Neuronal stem cell (in vitro differentiated cells): ENCODE measurements around the gene PTPRT.

Source experiments
- DNase-seq: peaks from one replicate; pipeline ENCODE4 v3.0.0-alpha.2; 2013; ENCODE audit warnings: low spot score
- H2AFZ ChIP-seq: one replicate; pipeline ENCODE4 v1.6.1; 2013; ENCODE audit warnings: mild to moderate bottlenecking, low read length, inconsistent platforms
- H2AK5ac ChIP-seq: 2 replicates; pipeline ENCODE4 v1.6.1; 2013; ENCODE audit warnings: low read depth, mild to moderate bottlenecking, inconsistent platforms, low read length, moderate library complexity, mixed read lengths
- H2BK120ac ChIP-seq: 2 replicates; pipeline ENCODE4 v1.6.1; 2013; ENCODE audit warnings: low read depth, mild to moderate bottlenecking, inconsistent platforms, low read length, moderate library complexity, mixed read lengths
- H2BK12ac ChIP-seq: one replicate; pipeline ENCODE4 v1.6.1; 2013; ENCODE audit warnings: low read length, inconsistent platforms
- H2BK15ac ChIP-seq: 2 replicates; pipeline ENCODE4 v1.6.1; 2013; ENCODE audit warnings: mild to moderate bottlenecking, low read length, inconsistent platforms, mixed read lengths
- H2BK5ac ChIP-seq: one replicate; pipeline ENCODE4 v1.6.1; 2013; ENCODE audit warnings: inconsistent platforms, mild to moderate bottlenecking, low read length, moderate library complexity
- H3K14ac ChIP-seq: one replicate; pipeline ENCODE4 v1.6.1; 2013; ENCODE audit warnings: low read length, inconsistent platforms
- H3K18ac ChIP-seq: 2 replicates; pipeline ENCODE4 v1.6.1; 2013; ENCODE audit warnings: low read length, inconsistent platforms
- H3K23ac ChIP-seq: 2 replicates; pipeline ENCODE4 v1.6.1; 2013; ENCODE audit warnings: low read depth, mild to moderate bottlenecking, mixed read lengths, low read length, inconsistent platforms; ENCODE audit not compliant: poor library complexity
- H3K27ac ChIP-seq: replicated peaks from 3 replicates; pipeline ENCODE4 v1.5.1; 2013; ENCODE audit warnings: low read length, inconsistent platforms
- H3K27me3 ChIP-seq, 3 experiments: 2 replicates each; pipeline ENCODE4 v1.6.1; 2013; ENCODE audit warnings: low read length in 3 of 3, mild to moderate bottlenecking in 2 of 3, inconsistent platforms in 1 of 3, low read depth in 1 of 3, mixed read lengths in 1 of 3, moderate library complexity in 1 of 3; ENCODE audit not compliant: control insufficient read depth in 3 of 3, insufficient read depth in 3 of 3
- H3K36me3 ChIP-seq, 2 donors: replicated peaks in 1 of 2; 2 replicates each; pipeline ENCODE4 v1.6.1; 2013; ENCODE audit warnings: low read length in 2 of 2; ENCODE audit not compliant: control insufficient read depth in 2 of 2, insufficient read depth in 2 of 2
- H3K4ac ChIP-seq: 2 replicates; pipeline ENCODE4 v1.6.1; 2013; ENCODE audit warnings: inconsistent platforms, mild to moderate bottlenecking, low read length, moderate library complexity
- H3K4me1 ChIP-seq, 2 donors: 1 replicate in 1 of 2; 2 replicates in 1 of 2; pipeline ENCODE4 v1.6.1; 2013; ENCODE audit warnings: low read length in 2 of 2, low read depth in 1 of 2; ENCODE audit not compliant: control insufficient read depth in 2 of 2, insufficient read depth in 1 of 2
- H3K4me2 ChIP-seq: one replicate; pipeline ENCODE4 v1.6.1; 2013; ENCODE audit warnings: mild to moderate bottlenecking, low read length, inconsistent platforms; ENCODE audit not compliant: insufficient read depth, poor library complexity, severe bottlenecking
- H3K4me3 ChIP-seq, 2 donors: 2 replicates each; pipeline ENCODE4 v1.5.1; 2013; ENCODE audit warnings: low read length in 2 of 2, mild to moderate bottlenecking in 2 of 2, inconsistent platforms in 1 of 2, moderate library complexity in 1 of 2
- H3K79me1 ChIP-seq: one replicate; pipeline ENCODE4 v1.6.1; 2013; ENCODE audit warnings: low read depth, mild to moderate bottlenecking, inconsistent platforms, low read length, moderate library complexity
- H3K9ac ChIP-seq: one replicate; pipeline ENCODE4 v1.6.1; 2013; ENCODE audit warnings: mild to moderate bottlenecking, low read depth, low read length, inconsistent platforms; ENCODE audit not compliant: poor library complexity
- H3K9me3 ChIP-seq, 2 donors: replicated peaks in 1 of 2; 2 replicates each; pipeline versions ENCODE3 to v1.6.1; 2013; ENCODE audit warnings: low read length in 2 of 2, mild to moderate bottlenecking in 2 of 2, inconsistent platforms in 1 of 2, low read depth in 1 of 2, mixed read lengths in 1 of 2, moderate library complexity in 1 of 2; ENCODE audit not compliant: control insufficient read depth in 2 of 2, insufficient read depth in 1 of 2
- H4K8ac ChIP-seq: one replicate; pipeline ENCODE4 v1.6.1; 2013; ENCODE audit warnings: low read depth, mild to moderate bottlenecking, inconsistent platforms, low read length, moderate library complexity
- H4K91ac ChIP-seq: one replicate; pipeline ENCODE4 v1.6.1; 2013; ENCODE audit warnings: low read length, low read depth, mild to moderate bottlenecking, inconsistent platforms; ENCODE audit not compliant: poor library complexity
- WGBS, 2 donors: extraction: QIAGEN DNeasy Blood & Tissue Kit; methylation state at CpG; one replicate each; pipeline ENCODE4 v1.1.7; 2013; ENCODE audit warnings: missing lambda C conversion rate in 2 of 2, mixed read lengths in 1 of 2; ENCODE audit not compliant: insufficient read length in 2 of 2, insufficient replicate concordance in 1 of 2; ENCODE audit errors: extremely low coverage in 2 of 2; 5-methylcytosine and 5-hydroxymethylcytosine counted together

Gene PTPRT

GRCh38 chr20:42974347-42974746 lies 215.4 kb downstream of the PTPRT start:
- Histone ChIP-seq H3K27me3 (no peaks in the 10 kb centered on the region), H3K23ac (no peak overlapping the region), H3K4me2 (no peak overlapping the region), H3K9me3 (no peaks in the 10 kb centered on the region), H3K4me3 (no peak overlapping the region), H2AFZ (no peak overlapping the region), H3K27ac (no peak overlapping the region), H2BK12ac (no peak overlapping the region), H4K8ac (no peak overlapping the region), H4K91ac (no peak overlapping the region), H2BK120ac (no peak overlapping the region), H3K79me1 (no peaks in the 10 kb centered on the region), H2BK5ac (no peak overlapping the region), H2BK15ac (no peak overlapping the region), H2AK5ac (no peak overlapping the region), H3K18ac (no peak overlapping the region), H3K36me3 (no peaks in the 10 kb centered on the region), H3K4me1 (no peaks in the 10 kb centered on the region), H3K4ac (no peak overlapping the region), H3K9ac (no peak overlapping the region), H3K14ac (no peak overlapping the region)
- no peak for DNase-seq
- WGBS, 2 donors = 100% methylated on average over 5 of the region's 8 CpGs; no CpG with 5 or more reads in 1 of the 2 donors

- Histone ChIP-seq H4K8ac (no peak overlapping the region), H3K9me3 (no peaks in the 10 kb centered on the region), H3K4me2 (no peak overlapping the region), H3K36me3 (no peaks in the 10 kb centered on the region), H2BK120ac (no peak overlapping the region), H3K4ac (no peak overlapping the region), H3K4me1 (no peaks in the 10 kb centered on the region), H3K14ac (no peak overlapping the region), H3K18ac (no peak overlapping the region), H2AFZ (no peak overlapping the region), H3K23ac (no peak overlapping the region), H3K4me3 (no peak overlapping the region), H2BK12ac (no peak overlapping the region), H2AK5ac (no peak overlapping the region), H3K27me3 (no peaks in the 10 kb centered on the region), H2BK15ac (no peak overlapping the region), H3K79me1 (no peaks in the 10 kb centered on the region), H3K27ac (no peak overlapping the region), H2BK5ac (no peak overlapping the region), H3K9ac (no peak overlapping the region), H4K91ac (no peak overlapping the region)
- no peak for DNase-seq
- WGBS, 2 donors = no CpG with 5 or more reads among the region's 5 CpGs
Measured at GRCh38 chr20:42972591-42972990, 217.1 kb downstream of the PTPRT start.

DNA sequence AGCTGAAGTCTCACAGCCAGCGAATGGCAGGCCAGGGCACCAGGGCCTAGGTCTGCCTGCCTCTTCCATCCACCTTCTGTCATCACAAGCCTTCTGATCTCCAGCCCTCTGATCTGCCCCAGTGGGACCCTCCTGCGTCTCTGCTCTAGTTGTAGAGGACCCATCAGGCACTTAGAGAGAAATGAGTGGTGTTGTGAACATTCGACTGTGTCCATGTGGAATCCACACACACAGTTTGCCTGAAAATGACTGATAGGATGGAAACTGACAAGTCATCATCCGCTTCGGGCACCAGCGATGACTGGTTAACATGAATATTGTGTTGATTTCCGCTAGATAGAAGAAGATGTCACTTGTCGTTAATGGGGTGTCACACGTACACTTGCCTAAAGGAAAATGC lies 221.0 kb downstream of the PTPRT start:
- no peak overlapping the region for H3K4me2 ChIP-seq
- no peak overlapping the region for H2AFZ ChIP-seq
- H2BK15ac ChIP-seq = no peak overlapping the region
- no peak for DNase-seq
- peak overlapping the region; percentile 44 for H3K18ac ChIP-seq
- H3K4me3 ChIP-seq = no peak overlapping the region
- no peak overlapping the region for H3K9ac ChIP-seq
- no peak overlapping the region for H3K23ac ChIP-seq
- no peak overlapping the region for H2BK12ac ChIP-seq
- peak overlapping the region; percentile 73 for H2AK5ac ChIP-seq
- H3K27me3 ChIP-seq = no peaks in the 10 kb centered on the region
- H3K4me1 ChIP-seq = no peaks in the 10 kb centered on the region
- H3K27ac ChIP-seq = no peak overlapping the region
- no peaks in the 10 kb centered on the region for H3K79me1 ChIP-seq
- no peak overlapping the region for H2BK5ac ChIP-seq
- no peak overlapping the region for H2BK120ac ChIP-seq
- H4K91ac ChIP-seq = no peak overlapping the region
- H3K9me3 ChIP-seq = no peaks in the 10 kb centered on the region
- no peak overlapping the region for H3K4ac ChIP-seq
- H3K14ac ChIP-seq = no peak overlapping the region
- no peaks in the 10 kb centered on the region for H3K36me3 ChIP-seq
- H4K8ac ChIP-seq = no peak overlapping the region
- WGBS, 2 donors = no CpG with 5 or more reads among the region's 9 CpGs

- no CpG with 5 or more reads among the region's 2 CpGs for WGBS, 2 donors
- no peak overlapping the region for H2BK12ac ChIP-seq
Measured at GRCh38 chr20:42963796-42964195, 225.9 kb downstream of the PTPRT start.

More at GRCh38 chr20:42963796-42964195, 225.9 kb downstream of the PTPRT start:
- no peaks in the 10 kb centered on the region for H3K36me3 ChIP-seq
- no peak overlapping the region for H3K4me2 ChIP-seq
- no peak overlapping the region for H3K4ac ChIP-seq
- no peak overlapping the region for H2BK5ac ChIP-seq
- H3K27me3 ChIP-seq = no peaks in the 10 kb centered on the region
- no peak overlapping the region for H2BK15ac ChIP-seq
- H3K23ac ChIP-seq = no peak overlapping the region
- H3K4me3 ChIP-seq = no peak overlapping the region
- peaks cover 0 to 4% of the 10 kb centered on the region in 2 donors for H3K9me3 ChIP-seq
- H3K14ac ChIP-seq = no peak overlapping the region
- H4K8ac ChIP-seq = no peak overlapping the region
- H4K91ac ChIP-seq = no peak overlapping the region
- no peak overlapping the region for H3K9ac ChIP-seq
- no peak overlapping the region for H2BK120ac ChIP-seq
- H2AK5ac ChIP-seq = no peak overlapping the region
- no peak overlapping the region for H2AFZ ChIP-seq
- H3K27ac ChIP-seq = no peak overlapping the region
- no peaks in the 10 kb centered on the region for H3K79me1 ChIP-seq
- no peak overlapping the region for H3K18ac ChIP-seq
- H3K4me1 ChIP-seq = no peaks in the 10 kb centered on the region
- DNase-seq = no peak
